ENCODE measurements around the gene NFKBIB. TPM values are rescaled to one million over a fixed set of nuclear protein-coding genes. Genes with fewer than 3 reads are reported as not detected.

Gene NFKBIB
- total RNA-seq, 1 donor from 2014 or later: 18.0 TPM

DNA sequence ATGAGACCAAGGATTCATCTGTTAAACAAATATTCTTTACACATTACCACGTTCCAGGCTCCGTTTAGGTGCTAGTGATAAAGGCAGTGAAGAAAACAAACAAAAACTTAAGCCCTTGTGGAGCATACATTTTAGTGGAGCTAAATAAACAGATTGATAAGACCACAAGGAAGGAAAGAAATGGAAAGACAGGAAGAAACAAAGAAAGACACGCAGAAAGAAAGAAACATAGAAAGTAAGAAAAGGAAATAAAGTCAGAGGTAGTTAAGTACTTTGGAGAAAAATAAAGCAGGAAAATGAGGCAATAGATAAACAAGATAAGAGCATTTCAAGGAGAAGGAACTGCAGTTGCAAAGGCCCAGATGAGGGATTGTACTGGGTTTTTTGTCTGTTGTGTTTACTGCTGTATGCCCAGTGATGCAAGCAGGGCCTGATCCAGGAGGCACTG is 998 bp downstream of the NFKBIB start:
- no peaks in the 10 kb centered on the region for H3K27me3 Mint-ChIP-seq (ENCODE audit: unreplicated experiment)
- DNase-seq (ENCODE audit: extremely low spot score, unreplicated experiment): no peak
- H3K9me3 Mint-ChIP-seq (ENCODE audit: unreplicated experiment): no peaks in the 10 kb centered on the region
- H3K4me3 Mint-ChIP-seq (ENCODE audit: unreplicated experiment): peak overlapping the region; percentile 97
- peak overlapping the region; percentile 92 for H3K27ac Mint-ChIP-seq (ENCODE audit: unreplicated experiment)
- H3K36me3 Mint-ChIP-seq (ENCODE audit: unreplicated experiment): peaks cover 2% of the 10 kb centered on the region
- peaks cover 28% of the 10 kb centered on the region for H3K4me1 Mint-ChIP-seq (ENCODE audit: unreplicated experiment)
- TF ChIP-seq, protein P1, sequence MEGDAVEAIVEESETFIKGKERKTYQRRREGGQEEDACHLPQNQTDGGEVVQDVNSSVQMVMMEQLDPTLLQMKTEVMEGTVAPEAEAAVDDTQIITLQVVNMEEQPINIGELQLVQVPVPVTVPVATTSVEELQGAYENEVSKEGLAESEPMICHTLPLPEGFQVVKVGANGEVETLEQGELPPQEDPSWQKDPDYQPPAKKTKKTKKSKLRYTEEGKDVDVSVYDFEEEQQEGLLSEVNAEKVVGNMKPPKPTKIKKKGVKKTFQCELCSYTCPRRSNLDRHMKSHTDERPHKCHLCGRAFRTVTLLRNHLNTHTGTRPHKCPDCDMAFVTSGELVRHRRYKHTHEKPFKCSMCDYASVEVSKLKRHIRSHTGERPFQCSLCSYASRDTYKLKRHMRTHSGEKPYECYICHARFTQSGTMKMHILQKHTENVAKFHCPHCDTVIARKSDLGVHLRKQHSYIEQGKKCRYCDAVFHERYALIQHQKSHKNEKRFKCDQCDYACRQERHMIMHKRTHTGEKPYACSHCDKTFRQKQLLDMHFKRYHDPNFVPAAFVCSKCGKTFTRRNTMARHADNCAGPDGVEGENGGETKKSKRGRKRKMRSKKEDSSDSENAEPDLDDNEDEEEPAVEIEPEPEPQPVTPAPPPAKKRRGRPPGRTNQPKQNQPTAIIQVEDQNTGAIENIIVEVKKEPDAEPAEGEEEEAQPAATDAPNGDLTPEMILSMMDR (IDR thresholded peaks at IDR 0.05): no peak

DNA sequence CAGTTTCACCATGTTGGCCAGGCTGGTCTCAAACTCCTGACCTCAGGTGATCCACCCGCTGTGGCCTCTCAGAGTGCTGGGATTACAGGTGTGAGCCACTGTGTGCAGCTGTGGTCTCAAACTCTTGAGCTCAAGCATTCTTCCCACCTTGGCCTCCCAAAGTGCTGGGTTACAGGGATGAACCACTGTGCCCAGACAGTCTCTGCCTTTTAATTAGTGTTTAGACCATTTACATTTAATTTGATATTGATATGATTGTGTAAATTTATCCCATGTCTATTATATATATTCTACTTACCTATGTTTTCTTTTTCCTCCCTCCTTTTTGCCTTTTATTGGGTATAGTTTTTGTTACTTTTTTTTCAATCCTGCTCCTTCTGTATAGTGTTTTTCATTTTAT is 1.9 kb downstream of the NFKBIB start:
- H3K36me3 Mint-ChIP-seq (ENCODE audit: unreplicated experiment): peaks cover 2% of the 10 kb centered on the region
- TF ChIP-seq, protein P1 (IDR thresholded peaks at IDR 0.05): no peak
- no peaks in the 10 kb centered on the region for H3K27me3 Mint-ChIP-seq (ENCODE audit: unreplicated experiment)
- no peaks in the 10 kb centered on the region for H3K9me3 Mint-ChIP-seq (ENCODE audit: unreplicated experiment)
- H3K4me3 Mint-ChIP-seq (ENCODE audit: unreplicated experiment): no peak overlapping the region
- no peak for DNase-seq (ENCODE audit: extremely low spot score, unreplicated experiment)
- H3K27ac Mint-ChIP-seq (ENCODE audit: unreplicated experiment): no peak overlapping the region
- H3K4me1 Mint-ChIP-seq (ENCODE audit: unreplicated experiment): peaks cover 28% of the 10 kb centered on the region

DNA sequence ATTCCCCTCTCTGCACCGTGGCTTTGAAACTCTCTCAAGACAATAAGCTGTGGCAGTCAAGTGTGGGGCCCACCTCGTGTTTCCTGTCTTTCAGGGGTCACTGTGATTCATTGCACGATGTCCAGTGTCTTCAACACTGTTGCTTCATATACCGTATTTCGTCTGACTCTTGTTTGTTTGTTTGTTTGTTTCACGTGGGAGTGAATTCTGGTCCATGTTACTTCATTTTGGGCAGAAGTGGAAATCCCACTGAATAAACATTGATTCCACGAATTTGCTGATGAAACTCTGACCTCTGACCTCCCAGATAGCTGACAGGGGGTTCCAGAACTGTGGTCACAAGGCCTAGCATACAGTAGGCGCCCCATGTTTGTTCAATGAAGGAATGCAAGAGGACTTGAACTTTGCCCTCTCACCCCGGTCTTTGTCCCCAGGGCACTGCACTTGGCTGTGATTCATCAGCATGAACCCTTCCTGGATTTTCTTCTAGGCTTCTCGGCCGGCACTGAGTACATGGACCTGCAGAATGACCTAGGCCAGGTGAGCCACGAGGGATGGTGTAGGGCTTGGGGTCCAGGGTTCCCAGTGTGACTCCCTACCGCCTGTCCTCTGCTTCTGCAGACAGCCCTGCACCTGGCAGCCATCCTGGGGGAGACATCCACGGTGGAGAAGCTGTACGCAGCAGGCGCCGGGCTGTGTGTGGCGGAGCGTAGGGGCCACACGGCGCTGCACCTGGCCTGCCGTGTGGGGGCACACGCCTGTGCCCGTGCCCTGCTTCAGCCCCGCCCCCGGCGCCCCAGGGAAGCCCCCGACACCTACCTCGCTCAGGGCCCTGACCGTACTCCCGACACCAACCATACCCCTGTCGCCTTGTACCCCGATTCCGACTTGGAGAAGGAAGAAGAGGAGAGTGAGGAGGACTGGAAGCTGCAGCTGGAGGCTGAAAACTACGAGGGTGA is 5.1 kb downstream of the NFKBIB start:
- Mint-ChIP-seq H3K9me3 (ENCODE audit: unreplicated experiment) (no peaks in the 10 kb centered on the region), H3K4me3 (ENCODE audit: unreplicated experiment) (no peak overlapping the region), H3K27me3 (ENCODE audit: unreplicated experiment) (no peaks in the 10 kb centered on the region), H3K27ac (ENCODE audit: unreplicated experiment) (peak overlapping the region; percentile 20), H3K36me3 (ENCODE audit: unreplicated experiment) (peaks cover 10% of the 10 kb centered on the region), H3K4me1 (ENCODE audit: unreplicated experiment) (peaks cover 13% of the 10 kb centered on the region)
- TF ChIP-seq, protein P1 (IDR thresholded peaks at IDR 0.05): no peak
- no peak for DNase-seq (ENCODE audit: extremely low spot score, unreplicated experiment)

DNA sequence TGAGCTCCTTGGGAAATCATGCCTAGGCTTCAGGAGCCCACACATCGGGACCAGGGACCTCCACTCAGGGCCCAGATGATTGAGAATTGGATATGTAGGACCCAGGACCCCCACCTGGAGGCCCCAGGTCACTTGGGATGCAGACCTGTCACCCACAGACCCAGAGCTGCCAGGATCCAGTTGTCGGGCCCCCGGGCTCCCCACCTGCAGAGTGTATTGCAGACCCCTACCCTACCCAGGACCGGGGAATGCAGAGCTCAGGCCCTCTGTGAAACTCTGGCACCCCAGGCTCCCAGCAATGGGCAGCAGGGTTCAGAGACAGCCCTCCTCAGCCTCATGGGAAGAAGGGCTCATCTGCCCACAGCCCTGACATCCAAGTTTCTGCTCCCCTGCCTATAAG is 5.9 kb downstream of the NFKBIB start:
- TF ChIP-seq, protein P1 (IDR thresholded peaks at IDR 0.05): no peak
- DNase-seq (ENCODE audit: extremely low spot score, unreplicated experiment): no peak
- no peak overlapping the region for H3K4me3 Mint-ChIP-seq (ENCODE audit: unreplicated experiment)

DNA sequence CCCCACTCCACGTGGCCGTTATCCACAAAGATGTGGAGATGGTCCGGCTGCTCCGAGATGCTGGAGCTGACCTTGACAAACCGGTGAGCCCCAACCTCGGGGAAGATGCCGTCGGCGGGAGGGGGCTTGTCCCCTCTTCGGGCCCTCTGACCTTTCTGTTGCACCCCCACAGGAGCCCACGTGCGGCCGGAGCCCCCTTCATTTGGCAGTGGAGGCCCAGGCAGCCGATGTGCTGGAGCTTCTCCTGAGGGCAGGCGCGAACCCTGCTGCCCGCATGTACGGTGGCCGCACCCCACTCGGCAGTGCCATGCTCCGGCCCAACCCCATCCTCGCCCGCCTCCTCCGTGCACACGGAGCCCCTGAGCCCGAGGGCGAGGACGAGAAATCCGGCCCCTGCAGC is 7.5 kb downstream of the NFKBIB start:
- no peaks in the 10 kb centered on the region for H3K4me1 Mint-ChIP-seq (ENCODE audit: unreplicated experiment)
- H3K36me3 Mint-ChIP-seq (ENCODE audit: unreplicated experiment): peaks cover 10% of the 10 kb centered on the region
- no peaks in the 10 kb centered on the region for H3K9me3 Mint-ChIP-seq (ENCODE audit: unreplicated experiment)
- H3K27me3 Mint-ChIP-seq (ENCODE audit: unreplicated experiment): no peaks in the 10 kb centered on the region
- no peak overlapping the region for H3K27ac Mint-ChIP-seq (ENCODE audit: unreplicated experiment)
- TF ChIP-seq, protein P1 (IDR thresholded peaks at IDR 0.05): no peak
- H3K4me3 Mint-ChIP-seq (ENCODE audit: unreplicated experiment): no peak overlapping the region
- DNase-seq (ENCODE audit: extremely low spot score, unreplicated experiment): no peak

More for the DNA sequence above, 5.9 kb downstream of the NFKBIB start:
- Mint-ChIP-seq H3K27ac (ENCODE audit: unreplicated experiment) (no peak overlapping the region), H3K36me3 (ENCODE audit: unreplicated experiment) (peaks cover 10% of the 10 kb centered on the region), H3K9me3 (ENCODE audit: unreplicated experiment) (no peaks in the 10 kb centered on the region), H3K4me1 (ENCODE audit: unreplicated experiment) (peaks cover 9% of the 10 kb centered on the region), H3K27me3 (ENCODE audit: unreplicated experiment) (no peaks in the 10 kb centered on the region)
